BE2C (cell line): ENCODE results near the gene STK32C.

Experiments
- DNase-seq: peaks from one replicate; pipeline ENCODE4 v3.0.0-alpha.2; 2020
- H3K27me3 ChIP-seq: fragments of 250-450 bp; sonication (Bioruptor Pico); 2 replicates; pipeline ENCODE4 v1.5.1; 2020; ENCODE audit warnings: mild to moderate bottlenecking
- H3K36me3 ChIP-seq: fragments of 250-450 bp; sonication (Bioruptor Pico); 2 replicates; pipeline ENCODE4 v1.5.1; 2020; ENCODE audit warnings: mild to moderate bottlenecking
- H3K4me1 ChIP-seq: fragments of 250-450 bp; sonication (Bioruptor Pico); 2 replicates; pipeline ENCODE4 v1.5.1; 2020
- H3K4me3 ChIP-seq: 2 replicates; pipeline ENCODE4 v1.5.1; 2011; ENCODE audit warnings: low read depth, low read length
- H3K9me3 ChIP-seq: fragments of 250-450 bp; sonication (Bioruptor Pico); 2 replicates; pipeline ENCODE4 v1.5.1; 2020
- CTCF ChIP-seq: IDR thresholded peaks from 2 replicates; pipeline ENCODE4 v1.5.1; 2012; ENCODE audit warnings: mild to moderate bottlenecking, low read depth, low read length

Gene STK32C

GRCh38 chr10:132276706-132277105 lies 31.0 kb downstream of the STK32C start:
- Histone ChIP-seq H3K9me3 (no peaks in the 10 kb centered on the region), H3K4me1 (no peaks in the 10 kb centered on the region), H3K36me3 (no peaks in the 10 kb centered on the region), H3K27me3 (no peaks in the 10 kb centered on the region), H3K4me3 (no peak overlapping the region)
- TF ChIP-seq CTCF, result no peak
- DNase-seq, result no peak

- DNase-seq, result no peak
- no peak overlapping the region for H3K4me3 ChIP-seq
- H3K9me3 ChIP-seq, result no peaks in the 10 kb centered on the region
- H3K36me3 ChIP-seq, result no peaks in the 10 kb centered on the region
- no peaks in the 10 kb centered on the region for H3K4me1 ChIP-seq
- no peaks in the 10 kb centered on the region for H3K27me3 ChIP-seq
- no peak for TF ChIP-seq CTCF
Measured at GRCh38 chr10:132276179-132276675, 31.5 kb downstream of the STK32C start.

GRCh38 chr10:132275426-132276178 lies 32.1 kb downstream of the STK32C start:
- H3K9me3 ChIP-seq, result no peaks in the 10 kb centered on the region
- no peak overlapping the region for H3K4me3 ChIP-seq
- no peaks in the 10 kb centered on the region for H3K36me3 ChIP-seq
- no peaks in the 10 kb centered on the region for H3K4me1 ChIP-seq
- TF ChIP-seq CTCF, result no peak
- H3K27me3 ChIP-seq, result no peaks in the 10 kb centered on the region
- no peak for DNase-seq

GRCh38 chr10:132274986-132275385 lies 32.8 kb downstream of the STK32C start:
- DNase-seq, result no peak
- no peaks in the 10 kb centered on the region for H3K4me1 ChIP-seq
- no peaks in the 10 kb centered on the region for H3K27me3 ChIP-seq
- TF ChIP-seq CTCF, result no peak
- H3K4me3 ChIP-seq, result no peak overlapping the region
- no peaks in the 10 kb centered on the region for H3K9me3 ChIP-seq
- H3K36me3 ChIP-seq, result no peaks in the 10 kb centered on the region

GRCh38 chr10:132274581-132274980 lies 33.2 kb downstream of the STK32C start:
- Histone ChIP-seq H3K36me3 (no peaks in the 10 kb centered on the region), H3K4me1 (no peaks in the 10 kb centered on the region), H3K4me3 (no peak overlapping the region), H3K27me3 (no peaks in the 10 kb centered on the region), H3K9me3 (no peaks in the 10 kb centered on the region)
- no peak for DNase-seq
- TF ChIP-seq CTCF, result no peak

- no peak for DNase-seq
- no peaks in the 10 kb centered on the region for H3K4me1 ChIP-seq
- no peak overlapping the region for H3K4me3 ChIP-seq
- no peaks in the 10 kb centered on the region for H3K9me3 ChIP-seq
- H3K36me3 ChIP-seq, result no peaks in the 10 kb centered on the region
- no peak for TF ChIP-seq CTCF
- H3K27me3 ChIP-seq, result no peaks in the 10 kb centered on the region
Measured at GRCh38 chr10:132273966-132274365, 33.8 kb downstream of the STK32C start.
